ENCODE measurements around the gene TLCD1. TPM values are rescaled to one million over a fixed set of nuclear protein-coding genes. Genes with fewer than 3 reads are reported as not detected.

TLCD1 gene
- total and polyA plus RNA-seq, 2 experiments from 2014 or later: 26.5 to 47.0 TPM

DNA sequence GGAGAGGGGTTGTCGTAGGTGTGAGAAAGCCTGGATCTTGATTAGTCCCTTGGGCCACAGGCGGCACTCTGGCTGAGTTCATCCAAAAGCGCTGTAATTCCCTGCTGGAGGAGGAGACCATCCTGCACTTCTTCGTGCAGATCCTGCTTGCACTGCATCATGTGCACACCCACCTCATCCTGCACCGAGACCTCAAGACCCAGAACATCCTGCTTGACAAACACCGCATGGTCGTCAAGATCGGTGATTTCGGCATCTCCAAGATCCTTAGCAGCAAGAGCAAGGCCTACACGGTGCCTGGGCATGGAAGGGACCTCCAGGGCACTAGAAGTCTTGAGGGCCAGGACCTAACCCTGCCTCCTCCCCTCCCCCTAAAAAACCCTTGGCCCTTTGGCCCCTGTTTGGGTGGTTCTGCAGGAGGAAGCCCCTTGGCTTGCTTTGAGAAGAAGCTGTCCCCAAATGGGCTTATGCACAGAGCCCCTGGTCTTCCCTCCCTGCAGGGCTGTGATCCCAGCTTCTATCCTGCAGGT, 8.7 kb upstream of the TLCD1 start (continued):
- no peak for TF ChIP-seq REST (IDR thresholded peaks at IDR 0.05; ENCODE audit: unreplicated experiment)

DNA sequence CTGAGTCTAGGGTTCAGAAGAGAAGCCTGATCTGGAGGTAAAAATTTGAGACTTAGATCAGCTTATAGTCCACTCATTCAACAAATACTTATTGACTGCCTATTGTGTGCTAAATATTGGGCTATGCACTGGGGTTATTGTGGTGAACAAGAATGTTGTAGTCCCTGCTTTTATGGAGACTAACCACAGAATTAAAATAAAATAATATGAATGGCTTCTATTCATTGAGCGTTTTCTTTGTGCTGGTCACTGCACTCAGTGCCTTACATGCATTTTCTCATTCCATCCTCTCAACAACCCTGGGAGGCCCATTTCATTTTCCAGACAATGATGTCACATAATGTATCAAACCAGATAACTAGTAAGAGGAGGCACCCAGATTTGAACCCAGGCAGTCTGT, 7.3 kb upstream of the TLCD1 start:
- Histone ChIP-seq H3K79me2 (replicated peaks; ENCODE audit: insufficient read depth) (no peaks in the 10 kb centered on the region; the same call in 1 of the 2 replicates), H3K36me3 (ENCODE audit: insufficient read depth) (no peaks in the 10 kb centered on the region), H3K9me2 (ENCODE audit: insufficient read depth) (no peaks in the 10 kb centered on the region), H3K4me2 (no peak overlapping the region), H2AFZ (no peak overlapping the region), H4K20me1 (replicated peaks; ENCODE audit: insufficient read depth) (no peaks in the 10 kb centered on the region; the same call in 1 of the 2 replicates), H3K4me1 (ENCODE audit: insufficient read depth) (no peaks in the 10 kb centered on the region), H3K4me3 (no peak overlapping the region), H3F3A (replicated peaks; ENCODE audit: low read depth) (0 out of 2 replicates have a peak, but pooled peaks cover 2% of the 10 kb centered on the region), H3K27ac (ENCODE audit: low read depth) (no peak overlapping the region), H3K27me3 (ENCODE audit: insufficient read depth) (no peaks in the 10 kb centered on the region)
- no peak overlapping the region; the same call in 2 of the 3 replicates for H3K4me3 Mint-ChIP-seq
- ATAC-seq (no peak), DNase-seq (ENCODE audit: low spot score) (no peak)
- peaks cover 10% of the 10 kb centered on the region for H3K27me3 Mint-ChIP-seq (ENCODE audit: insufficient read depth, low read depth, poor library complexity)
- H3K36me3 Mint-ChIP-seq (ENCODE audit: low read depth): peaks cover 26% of the 10 kb centered on the region
- TF ChIP-seq EZH2 (IDR thresholded peaks at IDR 0.05; ENCODE audit: low read depth, unreplicated experiment) (no peak), JUNB (IDR thresholded peaks at IDR 0.05; ENCODE audit: unreplicated experiment) (no peak), ZNF462 (CRISPR knock-in tag; IDR thresholded peaks at IDR 0.05) (no peak), ZNF114 (CRISPR knock-in tag; IDR thresholded peaks at IDR 0.05) (no peak)
- H3K27ac Mint-ChIP-seq: no peak overlapping the region
- H3K9me3 Mint-ChIP-seq: no peaks in the 10 kb centered on the region; the same call in 1 of the 3 replicates
- H3K4me1 Mint-ChIP-seq: peaks cover 7% of the 10 kb centered on the region

Data from GM23338 (cell line).